DLD1 (cell line): ENCODE results near the gene RAX2.
"Not testable (repeated sequence)": the region's sequence is repeated elsewhere in the genome, so short reads cannot be mapped to it uniquely, and the experiment has no call there.

Experiments
- in situ Hi-C: cut with HindIII; loops from 2 replicates; pipeline ENCODE4 v1.10.0; 2017; ENCODE audit warnings: low sequenced_read_pairs

Gene RAX2

GRCh38 chr19:3778899-3779723 lies 7.1 kb upstream of the RAX2 start:
- in situ Hi-C loops = no loop called here

- in situ Hi-C loops = no loop called here
Measured at GRCh38 chr19:3778104-3778867, 6.3 kb upstream of the RAX2 start.

- in situ Hi-C loops = no loop called here
Measured at GRCh38 chr19:3776479-3777040, 4.5 kb upstream of the RAX2 start.

DNA sequence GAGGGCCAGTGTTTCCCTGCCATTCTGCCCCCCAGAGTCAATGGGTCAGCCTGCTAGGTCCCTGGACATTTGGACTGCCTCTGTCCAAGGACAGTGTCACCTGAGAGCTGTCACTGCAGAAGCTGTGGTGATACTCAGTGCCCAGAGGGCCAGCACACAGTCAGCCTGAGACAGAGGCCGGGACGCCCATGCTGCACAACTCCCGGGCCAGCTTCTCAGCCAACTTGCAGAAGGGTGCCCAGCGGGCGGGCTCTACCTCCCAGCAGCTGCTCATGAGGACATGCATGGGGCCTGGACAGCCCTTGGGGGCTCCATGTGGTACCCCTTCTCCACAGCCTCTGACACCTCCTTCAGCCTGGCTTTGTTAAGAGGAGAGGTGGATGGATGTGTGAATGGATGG lies 3.8 kb upstream of the RAX2 start:
- in situ Hi-C loops = no loop called here

GRCh38 chr19:3775374-3775711 lies 3.3 kb upstream of the RAX2 start:
- in situ Hi-C loops = no loop called here

- in situ Hi-C loops = no loop called here
Measured at GRCh38 chr19:3774621-3775373, 2.8 kb upstream of the RAX2 start.

GRCh38 chr19:3773814-3774515 lies 1.9 kb upstream of the RAX2 start:
- in situ Hi-C loops = no loop called here

- in situ Hi-C loops = no loop called here
Measured at GRCh38 chr19:3771000-3771905, 775 bp downstream of the RAX2 start.

DNA sequence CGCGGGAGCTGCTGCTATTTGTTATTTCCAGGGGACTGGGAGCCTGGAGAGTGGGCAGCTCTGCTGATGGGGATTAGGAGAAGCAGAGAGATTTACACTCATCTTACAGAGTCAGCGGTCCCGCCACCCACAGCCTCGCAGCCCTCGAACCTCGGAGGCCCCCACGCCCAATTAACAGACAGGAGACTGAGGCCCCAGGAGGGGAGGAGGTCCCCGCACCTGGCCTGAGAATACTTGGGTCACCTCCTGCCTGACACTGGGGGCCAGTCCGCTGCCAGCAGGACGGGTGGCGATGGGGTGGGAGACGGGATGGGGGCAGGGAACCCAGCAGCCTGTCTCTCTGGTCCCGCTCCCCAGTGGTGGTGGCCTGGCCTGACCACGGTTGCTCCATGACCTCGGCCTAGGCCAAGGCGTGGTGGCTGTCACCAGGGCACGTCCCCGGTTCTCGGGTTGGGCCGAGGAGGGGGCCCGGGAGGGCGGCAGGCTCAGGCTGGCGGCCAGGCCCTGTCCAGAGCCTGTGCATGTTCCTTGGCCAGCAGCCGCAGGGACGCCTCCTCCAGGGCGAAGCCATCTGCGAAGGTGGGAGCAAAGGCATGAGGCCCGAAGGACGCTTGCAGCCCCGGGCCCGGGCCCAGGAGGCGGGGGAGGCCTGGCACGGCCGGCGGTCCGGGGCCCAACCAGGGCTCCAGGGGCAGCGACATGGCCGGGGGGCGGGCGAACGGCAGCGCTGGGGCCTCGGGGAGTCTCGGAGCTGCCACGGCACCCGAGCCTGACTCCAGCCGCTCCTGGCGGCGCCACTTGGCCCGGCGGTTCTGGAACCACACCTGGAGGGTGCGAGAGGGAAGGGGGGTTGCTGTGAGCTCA lies 1.7 kb downstream of the RAX2 start:
- in situ Hi-C loops = no loop called here

DNA sequence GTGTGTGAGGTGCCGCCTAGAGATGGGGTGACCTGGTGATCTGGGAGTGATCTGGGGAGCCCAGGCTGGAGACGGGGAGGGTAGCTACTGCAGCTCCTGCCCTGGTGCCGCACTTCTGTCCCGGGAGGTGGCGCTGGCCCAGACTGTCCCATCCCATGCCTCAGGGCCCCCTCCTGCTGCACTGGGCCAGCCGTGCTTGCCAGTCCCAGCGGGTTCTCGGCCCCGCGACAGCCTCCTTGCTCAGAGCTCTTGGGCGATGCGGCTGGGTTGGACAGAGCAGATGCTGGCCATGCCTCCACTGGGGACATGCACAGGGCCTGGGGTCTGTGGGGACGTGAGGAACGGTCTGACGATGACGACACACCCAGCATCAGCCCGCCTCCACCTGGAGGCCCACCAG lies 2.5 kb downstream of the RAX2 start:
- in situ Hi-C loops = no loop called here

DNA sequence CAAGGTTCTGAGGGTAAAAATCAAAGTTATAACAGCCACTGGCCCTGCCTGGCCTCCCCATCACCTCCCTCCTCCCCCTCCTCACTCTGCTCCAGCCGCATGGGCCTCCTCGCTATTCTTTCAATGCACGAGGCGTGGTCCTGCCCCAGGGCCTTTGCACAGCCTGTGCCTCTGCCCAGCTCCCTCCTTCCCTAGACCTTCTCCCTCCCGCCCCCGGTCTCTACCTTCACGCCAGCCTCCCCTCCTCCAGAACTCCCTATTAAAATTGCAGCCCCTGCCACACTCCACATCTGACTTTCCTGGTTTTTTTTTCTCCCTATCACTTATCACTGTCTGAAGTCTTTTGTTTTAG lies 3.3 kb downstream of the RAX2 start:
- in situ Hi-C loops = no loop called here

- in situ Hi-C loops = no loop called here
Measured at GRCh38 chr19:3768015-3768747, 3.8 kb downstream of the RAX2 start.

- in situ Hi-C loops = no loop called here
Measured at GRCh38 chr19:3767050-3767449, 5.0 kb downstream of the RAX2 start.

DNA sequence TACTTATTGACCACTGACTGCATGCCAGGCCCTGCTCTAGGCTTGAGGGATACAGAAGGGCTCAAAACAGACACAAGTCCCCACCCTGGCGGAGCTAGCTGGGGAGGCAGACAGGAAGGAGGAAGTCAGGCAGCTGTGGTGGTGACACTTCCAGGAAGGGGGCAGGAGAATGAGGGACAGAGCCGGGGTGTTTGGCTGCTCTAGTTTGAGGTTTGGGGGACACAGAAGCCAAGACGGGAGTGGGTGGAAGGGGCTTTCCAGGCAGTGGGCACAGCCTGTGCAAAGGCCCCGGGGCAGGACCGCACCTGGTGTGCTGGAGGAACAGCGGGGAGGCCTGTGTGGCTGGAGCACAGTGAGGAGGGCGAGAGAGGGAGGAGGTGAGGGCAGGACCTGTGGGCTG lies 5.5 kb downstream of the RAX2 start:
- in situ Hi-C loops = no loop called here

DNA sequence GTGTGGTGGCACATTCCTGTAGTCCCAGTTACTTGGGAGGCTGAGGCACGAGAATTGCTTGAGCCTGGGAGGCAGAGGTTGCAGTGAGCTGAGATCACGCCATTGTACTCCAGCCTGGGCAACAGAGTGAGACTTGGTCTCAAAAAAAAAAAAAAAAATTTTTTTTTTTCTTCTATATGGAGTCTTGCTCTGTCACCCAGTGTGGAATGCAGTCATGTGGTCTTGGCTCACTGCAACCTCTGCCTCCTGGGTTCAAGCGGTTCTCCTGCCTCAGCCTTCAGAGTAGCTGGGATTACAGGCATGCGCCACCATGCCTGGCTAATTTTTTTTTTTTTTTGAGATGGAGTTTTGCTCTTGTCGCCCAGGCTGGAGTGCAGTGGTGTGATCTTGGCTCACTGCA lies 6.3 kb downstream of the RAX2 start:
- in situ Hi-C loops = not testable (repeated sequence)

- in situ Hi-C loops = no loop called here
Measured at GRCh38 chr19:3765121-3765520, 6.9 kb downstream of the RAX2 start.

GRCh38 chr19:3762501-3763459 lies 9.2 kb downstream of the RAX2 start, which contains the start of gene MRPL54:
Gene MRPL54, plus strand, starts transcription at chr19:3762682. Its CDS starts 19 bp downstream, at chr19:3762701.
- in situ Hi-C loops = no loop called here
